ENCODE results near the gene CUX1.

GRCh38 chr7:101863598-101863997 is 46.2 kb downstream of the CUX1 start:
- TF ChIP-seq GATA3 (IDR thresholded peaks at IDR 0.05; ENCODE audit: low read depth, low read length): no peak
- TF ChIP-seq GATA2 (IDR thresholded peaks at IDR 0.05; ENCODE audit: low read depth, low read length): no peak

Measured in SH-SY5Y (cell line).